ENCODE measurements around the gene MYL3. TPM values are rescaled to one million over a fixed set of nuclear protein-coding genes. Genes with fewer than 3 reads are reported as not detected.

MYL3 gene
- total RNA-seq, 1 donor from 2014 or later = not detected

GRCh38 chr3:46866032-46866595 lies 2.9 kb upstream of the MYL3 start:
- peaks cover 4% of the 10 kb centered on the region for H3K27me3 ChIP-seq (ENCODE audit: control insufficient read depth, insufficient read depth, low read length)
- no peaks in the 10 kb centered on the region for H3K36me3 ChIP-seq (ENCODE audit: control insufficient read depth, insufficient read depth, low read length)
- H3K4me3 ChIP-seq (ENCODE audit: low read depth, low read length) = no peak overlapping the region
- FAIRE-seq = no peak
- TF ChIP-seq CTCF (IDR thresholded peaks at IDR 0.05; ENCODE audit: insufficient read depth, low read length, severe bottlenecking) = no peak
- DNase-seq (ENCODE audit: low read depth) = no peak

- no peak for DNase-seq (ENCODE audit: low read depth)
- no peak for TF ChIP-seq CTCF (IDR thresholded peaks at IDR 0.05; ENCODE audit: insufficient read depth, low read length, severe bottlenecking)
- Histone ChIP-seq H3K36me3 (ENCODE audit: control insufficient read depth, insufficient read depth, low read length) (no peaks in the 10 kb centered on the region), H3K4me3 (ENCODE audit: low read depth, low read length) (no peak overlapping the region), H3K27me3 (ENCODE audit: control insufficient read depth, insufficient read depth, low read length) (peaks cover 4% of the 10 kb centered on the region)
- no peak for FAIRE-seq
Measured at GRCh38 chr3:46865546-46865945, 2.3 kb upstream of the MYL3 start.

- no peaks in the 10 kb centered on the region for H3K36me3 ChIP-seq (ENCODE audit: control insufficient read depth, insufficient read depth, low read length)
- no peak overlapping the region for H3K4me3 ChIP-seq (ENCODE audit: low read depth, low read length)
- H3K27me3 ChIP-seq (ENCODE audit: control insufficient read depth, insufficient read depth, low read length) = peaks cover 4% of the 10 kb centered on the region
- DNase-seq (ENCODE audit: low read depth) (peak; percentile 20), FAIRE-seq (no peak)
- TF ChIP-seq CTCF (IDR thresholded peaks at IDR 0.05; ENCODE audit: insufficient read depth, low read length, severe bottlenecking) = no peak
Measured at GRCh38 chr3:46865031-46865507, 1.8 kb upstream of the MYL3 start.

- peaks cover 1% of the 10 kb centered on the region for H3K27me3 ChIP-seq (ENCODE audit: control insufficient read depth, insufficient read depth, low read length)
- no peak for TF ChIP-seq CTCF (IDR thresholded peaks at IDR 0.05; ENCODE audit: insufficient read depth, low read length, severe bottlenecking)
- no peak overlapping the region for H3K4me3 ChIP-seq (ENCODE audit: low read depth, low read length)
- no peaks in the 10 kb centered on the region for H3K36me3 ChIP-seq (ENCODE audit: control insufficient read depth, insufficient read depth, low read length)
- DNase-seq (ENCODE audit: low read depth) (no peak), FAIRE-seq (no peak)
Measured at GRCh38 chr3:46864061-46864881, 1.0 kb upstream of the MYL3 start.

GRCh38 chr3:46862369-46863025 lies 747 bp downstream of the MYL3 start:
- no peak for TF ChIP-seq CTCF (IDR thresholded peaks at IDR 0.05; ENCODE audit: insufficient read depth, low read length, severe bottlenecking)
- H3K36me3 ChIP-seq (ENCODE audit: control insufficient read depth, insufficient read depth, low read length) = no peaks in the 10 kb centered on the region
- H3K4me3 ChIP-seq (ENCODE audit: low read depth, low read length) = no peak overlapping the region
- no peaks in the 10 kb centered on the region for H3K27me3 ChIP-seq (ENCODE audit: control insufficient read depth, insufficient read depth, low read length)
- FAIRE-seq (peak; percentile 97), DNase-seq (ENCODE audit: low read depth) (no peak)

All from bronchial epithelial cell (primary cell).